Fibroblast of lung (primary cell): ENCODE results near the gene SLC4A1.

Source experiments
- CTCF ChIP-seq, 2 donors: IDR thresholded peaks in 1 of 2; conservative IDR thresholded peaks in 1 of 2; 1 replicate in 1 of 2; 2 replicates in 1 of 2; pipeline ENCODE4 v1.5.1; 2011 to 2012; ENCODE audit warnings: low read length in 2 of 2, control low read depth in 1 of 2, inconsistent platforms in 1 of 2, low read depth in 1 of 2, mild to moderate bottlenecking in 1 of 2
- EZH2 ChIP-seq: IDR thresholded peaks from 2 replicates; pipeline ENCODE4 v1.5.1; 2012; ENCODE audit warnings: low read length, control low read depth, mild to moderate bottlenecking; ENCODE audit errors: missing control alignments

DNA sequence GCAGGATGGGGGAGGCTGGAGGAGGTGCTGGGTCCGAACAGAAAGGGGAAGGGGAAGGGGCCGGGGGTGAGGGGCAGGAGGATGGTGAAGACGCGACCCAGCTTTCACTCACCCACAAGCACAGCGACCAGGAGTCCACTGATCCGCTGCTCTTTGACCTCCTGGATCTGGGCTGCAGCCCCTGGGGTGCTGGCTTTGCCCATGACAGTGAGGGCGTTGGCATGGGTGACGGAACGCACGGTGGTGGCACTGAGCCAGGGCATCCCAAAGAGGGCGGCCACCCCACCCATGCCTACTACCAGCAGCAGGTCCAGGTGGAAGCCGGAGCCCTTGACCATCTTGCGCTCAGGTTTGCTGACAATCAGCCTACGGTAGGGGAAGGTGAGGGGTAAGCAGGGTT lies 14.9 kb downstream of the SLC4A1 start:
- TF ChIP-seq CTCF (conservative IDR thresholded peaks at IDR 0.05 in 1 of 2, IDR thresholded peaks at IDR 0.05 in 1 of 2; ENCODE audit: low read depth in 1 of 2, low read length in 2 of 2) (no peak), EZH2 (no peak)
